Cardiac muscle cell (in vitro differentiated cells and primary cell): ENCODE measurements around the gene SLC7A8. TPM values are rescaled to one million over a fixed set of nuclear protein-coding genes. Genes with fewer than 3 reads are reported as not detected.

ENCODE experiments used
- DNase-seq, 2 donors: peaks; one replicate each; pipeline versions ENCODE4 v3.0.0 to v3.0.0-alpha.2; 2010 to 2017; ENCODE audit warnings: low read depth in 1 of 2, low spot score in 1 of 2
- H3K27ac ChIP-seq: fragments of 200-600 bp; sonication (generic); 2 replicates; pipeline ENCODE4 v1.5.1; 2016
- H3K27me3 ChIP-seq: fragments of 200-600 bp; sonication (generic); 2 replicates; pipeline ENCODE4 v1.6.0; 2016; ENCODE audit warnings: control low read depth
- H3K36me3 ChIP-seq: fragments of 200-600 bp; sonication (generic); 2 replicates; pipeline ENCODE4 v1.5.1; 2016; ENCODE audit warnings: control low read depth
- H3K4me1 ChIP-seq: fragments of 200-600 bp; sonication (generic); 2 replicates; pipeline ENCODE4 v1.8.1; 2017; ENCODE audit warnings: low read depth, mild to moderate bottlenecking, mixed run types
- H3K4me3 ChIP-seq: fragments of 200-600 bp; sonication (generic); 2 replicates; pipeline ENCODE4 v1.5.1; 2016; ENCODE audit warnings: mild to moderate bottlenecking
- H3K9me3 ChIP-seq: fragments of 200-600 bp; sonication (generic); 2 replicates; pipeline ENCODE4 v1.5.1; 2017; ENCODE audit warnings: low read depth, mild to moderate bottlenecking, control low read depth
- polyA plus RNA-seq: library from polyadenylated mRNA; unstranded; fragments of >200 nt; fragmentation: Nextera tagmentation; extraction: Ambion mirVana; gene quantifications from 2 replicates; pipeline ENCODE4 v1.2.1, GENCODE V29; 2016
- total RNA-seq: library from RNA; depleted of rRNA; stranded (reverse); fragments of >200 nt; gene quantifications from 2 replicates; pipeline ENCODE4 v1.2.3, GENCODE V29; 2016
- TF ChIP-seq, protein P1 (sequence below): IDR thresholded peaks from 2 replicates; pipeline ENCODE4 v1.5.1; 2012; ENCODE audit warnings: low read depth, mild to moderate bottlenecking, low read length

Gene SLC7A8
- total and polyA plus RNA-seq, 2 experiments from 2014 or later = 14.0 to 14.1 TPM

- Histone ChIP-seq H3K27me3 (no peaks in the 10 kb centered on the region), H3K27ac (no peak overlapping the region), H3K4me1 (no peaks in the 10 kb centered on the region), H3K36me3 (no peaks in the 10 kb centered on the region), H3K4me3 (no peak overlapping the region), H3K9me3 (no peaks in the 10 kb centered on the region)
- no peak for DNase-seq
- TF ChIP-seq, protein P1, sequence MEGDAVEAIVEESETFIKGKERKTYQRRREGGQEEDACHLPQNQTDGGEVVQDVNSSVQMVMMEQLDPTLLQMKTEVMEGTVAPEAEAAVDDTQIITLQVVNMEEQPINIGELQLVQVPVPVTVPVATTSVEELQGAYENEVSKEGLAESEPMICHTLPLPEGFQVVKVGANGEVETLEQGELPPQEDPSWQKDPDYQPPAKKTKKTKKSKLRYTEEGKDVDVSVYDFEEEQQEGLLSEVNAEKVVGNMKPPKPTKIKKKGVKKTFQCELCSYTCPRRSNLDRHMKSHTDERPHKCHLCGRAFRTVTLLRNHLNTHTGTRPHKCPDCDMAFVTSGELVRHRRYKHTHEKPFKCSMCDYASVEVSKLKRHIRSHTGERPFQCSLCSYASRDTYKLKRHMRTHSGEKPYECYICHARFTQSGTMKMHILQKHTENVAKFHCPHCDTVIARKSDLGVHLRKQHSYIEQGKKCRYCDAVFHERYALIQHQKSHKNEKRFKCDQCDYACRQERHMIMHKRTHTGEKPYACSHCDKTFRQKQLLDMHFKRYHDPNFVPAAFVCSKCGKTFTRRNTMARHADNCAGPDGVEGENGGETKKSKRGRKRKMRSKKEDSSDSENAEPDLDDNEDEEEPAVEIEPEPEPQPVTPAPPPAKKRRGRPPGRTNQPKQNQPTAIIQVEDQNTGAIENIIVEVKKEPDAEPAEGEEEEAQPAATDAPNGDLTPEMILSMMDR = no peak
Measured at GRCh38 chr14:23187925-23188324, 4.5 kb upstream of the SLC7A8 start.

DNA sequence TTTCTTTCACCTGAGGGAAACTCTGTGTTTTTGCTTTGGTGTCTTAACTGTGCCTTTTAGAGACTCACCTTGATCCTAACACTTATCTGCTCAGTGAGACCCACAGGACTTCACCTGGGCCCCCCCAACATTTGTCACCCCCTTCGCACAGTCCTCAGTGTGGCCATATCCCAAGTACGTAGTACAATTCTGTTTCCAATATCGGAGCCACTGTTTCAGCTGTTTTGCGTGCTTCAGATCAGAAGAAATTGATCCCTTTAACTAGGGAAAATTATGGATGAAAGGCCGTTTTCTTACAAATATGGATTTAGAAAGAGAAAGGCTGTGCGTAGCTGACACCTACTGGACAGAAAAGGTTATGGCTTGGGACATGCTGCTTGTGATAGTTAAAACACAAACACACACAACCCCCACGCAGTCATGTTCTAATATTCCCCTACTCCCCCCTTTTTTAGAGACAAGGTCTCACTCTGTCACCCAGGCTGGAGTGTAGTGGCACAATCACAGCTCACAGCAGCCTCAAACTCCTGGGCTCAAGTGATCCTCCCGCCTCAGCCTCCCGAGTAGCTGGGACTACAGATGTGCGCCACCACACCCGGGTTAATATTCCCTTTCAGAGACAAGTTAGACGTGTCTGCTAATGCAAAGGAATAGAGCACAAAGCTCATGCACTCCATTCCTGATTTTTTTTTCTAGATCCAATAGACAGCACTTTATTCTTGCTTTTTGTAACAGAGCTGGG is 3.6 kb upstream of the SLC7A8 start:
- H3K27ac ChIP-seq = no peak overlapping the region
- H3K4me3 ChIP-seq = no peak overlapping the region
- H3K36me3 ChIP-seq = no peaks in the 10 kb centered on the region
- peaks cover 4% of the 10 kb centered on the region for H3K4me1 ChIP-seq
- TF ChIP-seq, protein P1 = peak; percentile 79
- H3K9me3 ChIP-seq = no peaks in the 10 kb centered on the region
- no peaks in the 10 kb centered on the region for H3K27me3 ChIP-seq
- DNase-seq = peak; percentile 66 to 86

DNA sequence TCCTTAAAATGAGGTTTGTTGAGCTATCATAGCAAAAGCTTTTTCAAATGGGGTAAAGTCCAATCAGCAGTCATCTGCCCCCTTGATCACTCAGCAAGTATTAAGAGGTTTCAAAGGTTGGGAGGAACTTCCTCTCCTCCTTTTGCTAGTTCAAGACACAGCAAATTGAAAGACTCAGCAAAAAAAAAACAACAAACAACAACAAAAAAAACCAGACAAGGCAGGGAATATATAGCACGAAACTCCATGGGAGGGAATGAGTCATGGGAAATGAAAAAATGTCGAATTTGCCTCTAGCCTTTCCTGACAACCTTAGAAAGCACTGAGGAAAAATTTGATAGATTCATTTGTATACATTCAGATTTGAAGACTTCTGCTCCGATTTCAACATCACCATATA is 1.6 kb upstream of the SLC7A8 start:
- H3K4me1 ChIP-seq = peaks cover 13% of the 10 kb centered on the region
- DNase-seq = no peak
- H3K36me3 ChIP-seq = no peaks in the 10 kb centered on the region
- H3K27me3 ChIP-seq = no peaks in the 10 kb centered on the region
- H3K27ac ChIP-seq = no peak overlapping the region
- H3K4me3 ChIP-seq = no peak overlapping the region
- no peaks in the 10 kb centered on the region for H3K9me3 ChIP-seq
- TF ChIP-seq, protein P1 = no peak

DNA sequence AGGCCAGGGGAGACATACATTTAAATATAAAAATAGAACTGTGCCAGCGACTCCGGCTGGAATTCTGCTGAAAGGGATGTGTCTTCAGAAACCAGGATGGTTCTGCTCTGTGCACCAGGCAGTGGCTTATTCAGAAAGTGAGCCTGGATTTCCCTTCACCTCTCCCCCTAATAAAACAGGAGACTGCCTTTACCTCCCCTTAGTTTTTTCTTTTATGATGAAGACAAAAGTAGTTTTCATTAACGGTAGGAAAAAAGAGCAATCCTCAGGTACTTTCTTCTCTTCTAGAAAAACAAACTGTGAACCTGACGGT is 346 bp downstream of the SLC7A8 start:
- Histone ChIP-seq H3K9me3 (no peaks in the 10 kb centered on the region), H3K36me3 (no peaks in the 10 kb centered on the region), H3K27me3 (no peaks in the 10 kb centered on the region), H3K4me1 (peaks cover 13% of the 10 kb centered on the region), H3K4me3 (peak overlapping the region; percentile 58), H3K27ac (no peak overlapping the region)
- no peak for DNase-seq
- TF ChIP-seq, protein P1 = no peak

DNA sequence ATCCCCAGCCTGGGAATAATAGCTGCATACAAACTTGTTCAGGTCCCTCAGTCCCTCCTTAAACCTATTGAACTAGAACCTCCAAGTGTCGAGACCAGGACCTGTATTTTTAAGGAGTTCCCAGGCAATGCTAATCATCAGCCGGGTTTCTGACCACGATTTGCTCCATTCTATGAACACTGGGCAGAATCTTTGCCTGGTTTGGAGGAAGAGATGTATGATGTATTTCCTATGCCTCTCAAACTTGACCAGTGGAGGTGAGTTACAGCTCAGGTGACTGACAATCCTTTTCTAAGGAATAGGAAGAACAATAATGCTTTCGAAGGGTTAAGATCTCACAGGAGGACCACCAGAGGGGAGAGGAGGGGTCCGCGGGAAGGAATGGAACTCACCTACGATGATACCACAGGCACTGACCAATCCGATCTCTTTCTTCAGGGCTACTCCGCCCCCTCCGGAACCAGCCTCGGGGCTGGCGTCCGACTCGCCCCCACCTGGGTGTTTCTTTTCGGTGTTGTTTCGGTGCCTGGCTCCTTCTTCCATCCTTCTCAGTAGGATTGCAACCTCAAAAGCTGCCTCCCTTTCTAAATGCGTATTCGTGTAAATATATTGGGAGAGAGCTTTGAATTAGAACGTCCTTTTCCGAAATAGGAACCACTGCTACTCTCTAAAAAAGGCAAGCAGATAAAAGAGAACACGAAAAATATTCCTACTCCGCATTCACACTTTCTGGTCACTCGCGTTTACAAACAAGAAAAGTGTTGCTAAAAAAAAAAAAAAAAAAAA is 895 bp downstream of the SLC7A8 start:
- no peaks in the 10 kb centered on the region for H3K36me3 ChIP-seq
- H3K4me3 ChIP-seq = peak overlapping the region; percentile 58
- peaks cover 13% of the 10 kb centered on the region for H3K4me1 ChIP-seq
- no peaks in the 10 kb centered on the region for H3K27me3 ChIP-seq
- TF ChIP-seq, protein P1 = no peak
- no peak overlapping the region for H3K27ac ChIP-seq
- H3K9me3 ChIP-seq = no peaks in the 10 kb centered on the region
- DNase-seq = peak in 1 of 2 donors; percentile 61
